GM12874 (cell line): ENCODE measurements around the gene ARID1B.

Experiments used
- TF ChIP-seq, protein P1 (sequence below): IDR thresholded peaks from 2 replicates; pipeline ENCODE4 v1.5.1; 2011; ENCODE audit warnings: low read depth, mild to moderate bottlenecking, control low read depth, low read length, moderate library complexity; ENCODE audit not compliant: insufficient read depth

ARID1B gene

DNA sequence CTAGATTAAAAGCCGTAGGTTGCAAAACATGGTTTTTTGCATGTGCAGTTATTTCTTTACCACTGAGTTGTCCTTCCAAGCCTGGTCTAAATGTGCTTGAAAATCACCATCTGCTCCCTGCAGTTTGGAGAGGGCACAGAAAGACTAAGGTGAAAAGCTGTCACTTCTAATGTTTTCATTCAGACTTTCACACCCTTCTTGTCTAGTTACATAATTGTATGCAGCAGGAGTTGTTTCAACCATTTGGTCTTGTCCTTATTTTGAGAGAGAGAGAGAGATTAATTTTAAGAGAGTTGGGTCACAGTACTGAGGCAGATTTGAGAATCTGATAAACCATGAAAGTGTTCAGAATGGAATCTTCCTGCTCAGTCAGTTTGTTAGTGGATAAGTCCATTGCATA is 82.5 kb downstream of the ARID1B start:
- TF ChIP-seq, protein P1, sequence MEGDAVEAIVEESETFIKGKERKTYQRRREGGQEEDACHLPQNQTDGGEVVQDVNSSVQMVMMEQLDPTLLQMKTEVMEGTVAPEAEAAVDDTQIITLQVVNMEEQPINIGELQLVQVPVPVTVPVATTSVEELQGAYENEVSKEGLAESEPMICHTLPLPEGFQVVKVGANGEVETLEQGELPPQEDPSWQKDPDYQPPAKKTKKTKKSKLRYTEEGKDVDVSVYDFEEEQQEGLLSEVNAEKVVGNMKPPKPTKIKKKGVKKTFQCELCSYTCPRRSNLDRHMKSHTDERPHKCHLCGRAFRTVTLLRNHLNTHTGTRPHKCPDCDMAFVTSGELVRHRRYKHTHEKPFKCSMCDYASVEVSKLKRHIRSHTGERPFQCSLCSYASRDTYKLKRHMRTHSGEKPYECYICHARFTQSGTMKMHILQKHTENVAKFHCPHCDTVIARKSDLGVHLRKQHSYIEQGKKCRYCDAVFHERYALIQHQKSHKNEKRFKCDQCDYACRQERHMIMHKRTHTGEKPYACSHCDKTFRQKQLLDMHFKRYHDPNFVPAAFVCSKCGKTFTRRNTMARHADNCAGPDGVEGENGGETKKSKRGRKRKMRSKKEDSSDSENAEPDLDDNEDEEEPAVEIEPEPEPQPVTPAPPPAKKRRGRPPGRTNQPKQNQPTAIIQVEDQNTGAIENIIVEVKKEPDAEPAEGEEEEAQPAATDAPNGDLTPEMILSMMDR: no peak

DNA sequence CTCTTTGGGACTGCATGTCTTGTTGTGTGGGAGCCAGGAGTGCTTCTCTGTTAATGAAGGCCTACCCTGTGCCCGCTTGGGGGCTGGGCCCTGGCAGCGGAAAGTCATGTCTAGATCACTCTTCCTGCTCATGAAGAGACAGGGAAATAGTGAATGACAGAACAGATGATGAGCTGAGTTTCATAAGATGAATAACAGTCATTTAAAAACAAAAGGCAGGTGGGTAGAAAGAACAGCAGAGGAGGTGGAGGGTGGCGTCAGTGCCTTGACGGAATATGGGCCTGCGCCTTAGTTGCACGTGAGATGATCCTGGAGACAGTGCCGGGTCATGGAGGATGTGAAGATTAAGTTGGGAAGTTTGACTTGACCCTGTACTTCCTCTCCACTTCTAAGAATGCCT is 85.5 kb downstream of the ARID1B start:
- TF ChIP-seq, protein P1: no peak

DNA sequence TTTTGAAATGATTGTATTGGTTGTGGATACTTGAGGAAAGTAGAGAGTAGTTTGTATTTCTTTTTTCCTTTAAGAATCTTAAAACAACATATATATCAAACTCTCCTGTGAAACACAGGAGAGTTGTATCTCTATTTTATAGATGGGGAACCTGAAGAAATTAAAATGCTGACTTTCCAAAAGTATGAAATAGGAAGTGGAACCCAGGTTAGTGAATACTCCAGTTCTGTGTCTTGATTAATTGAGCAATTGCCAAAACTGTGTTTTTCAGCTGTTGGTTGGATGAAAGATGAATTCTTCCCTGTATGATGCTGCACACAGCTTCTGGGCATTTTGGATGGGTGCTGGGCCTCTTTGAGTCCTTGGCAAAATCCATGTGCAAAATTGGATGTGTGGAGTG is 86.3 kb downstream of the ARID1B start:
- TF ChIP-seq, protein P1: no peak

DNA sequence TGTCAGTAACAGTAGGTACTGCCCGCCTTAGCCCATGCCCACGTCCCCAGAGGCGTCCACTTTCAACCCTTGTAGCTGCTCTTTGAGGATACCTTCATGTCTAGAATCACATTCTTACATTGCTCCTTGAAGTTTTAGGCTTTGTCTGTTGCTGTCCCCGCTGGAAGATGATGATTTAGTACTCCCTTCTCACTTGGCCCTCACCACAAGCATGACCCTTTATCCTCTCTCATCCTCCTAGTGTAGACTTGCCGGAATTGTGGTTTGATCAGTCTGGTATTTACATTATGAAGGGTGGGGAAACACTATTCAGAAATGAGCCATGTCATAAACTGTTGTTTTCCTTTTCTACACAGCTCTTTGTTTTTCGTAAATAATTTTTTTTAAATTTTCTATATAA is 87.4 kb downstream of the ARID1B start:
- TF ChIP-seq, protein P1: no peak

DNA sequence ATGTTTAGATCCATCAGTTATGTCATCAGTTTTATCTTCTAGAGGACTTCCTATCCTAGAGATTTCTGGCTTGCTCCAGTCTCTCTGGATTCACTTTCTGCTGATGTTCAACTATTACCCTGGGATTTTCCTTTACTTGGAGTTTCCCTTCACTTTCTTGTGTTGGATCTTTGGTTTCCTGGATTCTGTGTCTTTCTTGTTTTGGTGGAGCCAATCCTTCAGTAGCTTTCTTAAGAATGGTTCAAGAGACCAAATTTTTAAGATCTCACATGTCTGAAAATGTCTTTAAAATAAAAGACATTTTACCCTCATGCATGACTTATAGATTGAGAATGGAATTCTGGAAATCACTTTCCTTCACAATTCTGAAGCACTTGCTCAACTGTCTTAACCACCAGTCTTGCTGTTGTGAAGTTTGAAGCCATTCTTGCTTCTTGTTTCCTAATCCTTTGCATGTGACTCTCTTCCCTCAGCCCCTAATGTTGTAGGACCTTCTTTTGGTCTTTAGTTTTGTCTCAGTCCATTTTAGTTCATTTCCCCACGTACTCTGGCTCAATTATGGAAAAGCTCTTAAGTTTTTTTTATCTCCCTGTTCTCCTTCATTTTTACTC is 87.9 kb downstream of the ARID1B start:
- TF ChIP-seq, protein P1: no peak

DNA sequence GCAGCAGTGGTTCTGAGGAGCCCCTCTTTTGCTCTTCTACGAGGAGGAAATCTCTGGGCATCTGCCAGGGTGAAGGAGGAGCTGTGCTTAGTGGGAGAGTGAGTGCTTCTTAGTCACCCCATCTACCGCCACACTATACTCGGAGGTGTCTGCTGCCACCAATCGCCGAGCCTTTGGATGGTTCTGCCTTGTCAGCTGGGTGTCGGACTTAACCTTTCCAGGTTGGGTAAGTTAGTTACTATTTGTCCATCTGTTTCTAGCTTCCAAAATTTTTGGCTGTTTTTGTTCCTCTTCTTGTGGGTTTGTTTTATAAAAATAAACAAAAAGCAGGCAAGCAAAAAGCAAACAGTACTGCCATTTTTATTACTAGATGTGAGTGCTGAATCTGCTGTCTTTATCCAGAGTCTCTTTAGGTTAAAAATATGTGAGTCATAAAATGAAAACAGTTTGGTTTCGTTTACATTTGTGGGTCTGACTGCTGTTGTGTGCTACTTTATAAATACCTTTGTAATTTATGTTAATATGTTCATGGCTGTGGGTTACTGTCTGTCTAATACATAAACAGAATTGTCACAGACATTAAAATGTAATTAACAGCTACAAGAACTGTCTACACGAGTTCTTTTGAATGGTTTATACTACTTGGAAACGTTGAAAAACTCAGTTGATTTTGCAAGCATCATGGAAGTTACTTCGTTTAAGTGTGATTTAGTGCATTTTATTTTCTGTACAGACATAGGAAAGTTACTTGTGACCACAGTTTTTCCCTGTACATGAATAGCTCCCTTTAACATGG is 89.2 kb downstream of the ARID1B start:
- TF ChIP-seq, protein P1: no peak

DNA sequence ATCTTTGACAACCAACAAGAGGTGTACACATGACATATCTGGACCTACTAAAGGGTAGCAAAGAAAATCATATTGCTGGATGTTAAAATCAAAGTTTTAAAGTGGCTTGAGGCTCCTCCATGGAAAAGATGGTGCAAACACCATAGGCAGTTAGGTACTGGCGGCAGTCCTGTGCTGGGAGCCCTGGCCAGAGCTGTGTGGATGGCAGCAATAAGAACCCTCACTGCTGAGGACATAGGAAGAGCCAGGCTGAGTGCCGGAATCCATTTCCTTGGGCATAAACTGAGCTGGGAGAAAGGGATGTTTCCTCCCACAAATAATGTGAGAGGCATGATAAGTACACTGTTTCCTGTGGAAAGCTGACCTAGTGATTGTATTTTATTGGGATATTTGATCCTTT is 89.9 kb downstream of the ARID1B start:
- TF ChIP-seq, protein P1: no peak
